GM19463 (cell line): ENCODE measurements around the gene BRCA2.

Experiments
- ATAC-seq: cut with Tn5 transposase; IDR thresholded peaks from one replicate; pipeline ENCODE4 v1.9.1; 2021; ENCODE audit warnings: mild to moderate bottlenecking, moderate library complexity; ENCODE audit not compliant: unreplicated experiment

Gene BRCA2

GRCh38 chr13:32427852-32428580 is 112.7 kb downstream of the BRCA2 start, which contains the start of gene N4BP2L1:
N4BP2L1 (minus strand) TSS chr13:32428130; CDS start chr13:32428082, 48 bp downstream.
- ATAC-seq = peak; percentile 77

- no peak for ATAC-seq
Measured at GRCh38 chr13:32428581-32429432, 113.5 kb downstream of the BRCA2 start.

- ATAC-seq = no peak
Measured at GRCh38 chr13:32429433-32429909, 114.2 kb downstream of the BRCA2 start.

GRCh38 chr13:32430018-32430747 is 114.9 kb downstream of the BRCA2 start:
- no peak for ATAC-seq

GRCh38 chr13:32431361-32431760 is 116.1 kb downstream of the BRCA2 start:
- no peak for ATAC-seq

- no peak for ATAC-seq
Measured at GRCh38 chr13:32432856-32433255, 117.5 kb downstream of the BRCA2 start.

- ATAC-seq = no peak
Measured at GRCh38 chr13:32438871-32439270, 123.6 kb downstream of the BRCA2 start.

- ATAC-seq = peak; percentile 77
Measured at GRCh38 chr13:32443111-32443510, 127.8 kb downstream of the BRCA2 start.

- ATAC-seq = no peak
Measured at GRCh38 chr13:32445461-32445860, 130.2 kb downstream of the BRCA2 start.

- ATAC-seq = no peak
Measured at GRCh38 chr13:32446220-32446619, 130.9 kb downstream of the BRCA2 start.

GRCh38 chr13:32446773-32447465 is 131.6 kb downstream of the BRCA2 start:
- no peak for ATAC-seq

- no peak for ATAC-seq
Measured at GRCh38 chr13:32447894-32448623, 132.8 kb downstream of the BRCA2 start.

- no peak for ATAC-seq
Measured at GRCh38 chr13:32448972-32449371, 133.7 kb downstream of the BRCA2 start.
